K562 (cell line): ENCODE measurements around the gene NKX6-2. TPM values are rescaled to one million over a fixed set of nuclear protein-coding genes. Genes with fewer than 3 reads are reported as not detected.

Source experiments
- ATAC-seq: fragments of 200-7000 bp; cut with Tn5 transposase; 3 replicates; pipeline ENCODE4 v1.9.1; 2020; ENCODE audit warnings: moderate library complexity
- BruUV-seq: library from RNA; stranded (reverse); fragments of 400-500 nt; replicated peaks from 2 replicates; lab custom pipeline; 2021; lab: Mats Ljungman, UMichigan
- CTCF ChIA-PET: fragments of 300-600 bp; formaldehyde crosslinking; extraction: SDS; loops from one replicate; lab custom pipeline; 2021; ENCODE audit warnings: low intra/inter-chr PET ratio; lab: Yijun Ruan, JAX
- POLR2A ChIA-PET: fragments of 300-600, 350-650 bp; sonication (Branson Sonifier 250); formaldehyde crosslinking; extraction: SDS; loops from one replicate; lab custom pipeline; 2021; ENCODE audit warnings: antibody characterized with exemption, inconsistent platforms; lab: Yijun Ruan, JAX
- DNase-seq, 4 experiments: peaks; one replicate each; pipeline versions ENCODE4 v3.0.0 to v3.0.0-alpha.2; 2011 to 2018; ENCODE audit warnings: low spot score in 3 of 4, mixed read lengths in 3 of 4; ENCODE audit errors: extremely low read depth in 1 of 4
- FAIRE-seq: peaks from 2 replicates; lab custom pipeline; 2011; peaks lifted over from hg19 to GRCh38; lab: Jason Lieb, UNC
- H2AFZ ChIP-seq: 2 replicates; pipeline ENCODE4 v1.6.0; 2011; ENCODE audit warnings: low read depth, low read length, control low read depth, inconsistent platforms
- H3K27ac ChIP-seq: fragments of 200-600 bp; 3 replicates; pipeline ENCODE4 v1.8.0; 2011; ENCODE audit warnings: low read depth, mild to moderate bottlenecking, control low read depth, inconsistent platforms, low read length, moderate library complexity, mixed read lengths; ENCODE audit errors: extremely low read depth
- H3K27me3 ChIP-seq, 2 experiments: fragments of 300-600 bp in 1 of 2; 2 replicates in 1 of 2; 3 replicates in 1 of 2; pipeline versions ENCODE4 v1.6.0 to v1.8.0; 2011; ENCODE audit warnings: inconsistent platforms in 2 of 2, low read length in 2 of 2, mild to moderate bottlenecking in 1 of 2, mixed read lengths in 1 of 2, moderate library complexity in 1 of 2; ENCODE audit not compliant: control insufficient read depth in 2 of 2, insufficient read depth in 2 of 2
- H3K36me3 ChIP-seq: fragments of 300-600 bp; 3 replicates; pipeline ENCODE4 v1.8.0; 2011; ENCODE audit warnings: mild to moderate bottlenecking, low read length, inconsistent platforms; ENCODE audit not compliant: control insufficient read depth, insufficient read depth
- H3K4me1 ChIP-seq, 2 experiments: fragments of 200-600 bp in 1 of 2; replicated peaks in 1 of 2; 2 replicates in 1 of 2; 3 replicates in 1 of 2; pipeline versions ENCODE4 v1.5.1 to v1.8.0; 2011; ENCODE audit warnings: inconsistent platforms in 2 of 2, low read length in 2 of 2, mild to moderate bottlenecking in 1 of 2, mixed read lengths in 1 of 2, moderate library complexity in 1 of 2; ENCODE audit not compliant: control insufficient read depth in 2 of 2, insufficient read depth in 2 of 2
- H3K4me2 ChIP-seq: 2 replicates; pipeline ENCODE4 v1.6.1; 2011; ENCODE audit warnings: low read length, control low read depth, inconsistent platforms, mixed read lengths; ENCODE audit not compliant: insufficient read depth
- H3K4me3 ChIP-seq: fragments of 200-600 bp; sonication (generic), shearing (Covaris generic); 2 replicates; pipeline ENCODE4 v1.5.1; 2016; ENCODE audit warnings: control low read depth, inconsistent platforms
- H3K79me2 ChIP-seq: fragments of 200-600 bp; 3 replicates; pipeline ENCODE4 v1.8.0; 2011; ENCODE audit warnings: low read length, inconsistent platforms; ENCODE audit not compliant: control insufficient read depth, insufficient read depth
- H3K9ac ChIP-seq, 2 experiments: 2 replicates each; pipeline versions ENCODE4 v1.6.0 to v1.6.1; 2011; ENCODE audit warnings: low read depth in 2 of 2, low read length in 2 of 2, control low read depth in 1 of 2, inconsistent platforms in 1 of 2, mild to moderate bottlenecking in 1 of 2, mixed read lengths in 1 of 2; ENCODE audit not compliant: insufficient read depth in 1 of 2
- H3K9me1 ChIP-seq: one replicate; pipeline ENCODE4 v1.6.0; 2011; ENCODE audit warnings: inconsistent platforms, mild to moderate bottlenecking, low read length, moderate library complexity; ENCODE audit not compliant: control insufficient read depth, insufficient read depth
- H3K9me3 ChIP-seq: replicated peaks from 2 replicates; pipeline ENCODE4 v1.5.1; 2011; ENCODE audit warnings: low read depth, low read length, inconsistent platforms; ENCODE audit not compliant: control insufficient read depth, insufficient read depth
- H4K20me1 ChIP-seq: replicated peaks from 2 replicates; pipeline ENCODE4 v1.6.1; 2011; ENCODE audit warnings: low read length, inconsistent platforms, mixed read lengths; ENCODE audit not compliant: control insufficient read depth, insufficient read depth
- CHD1 ChIP-seq: fragments of 200-600 bp; sonication (generic); IDR thresholded peaks from one replicate; pipeline ENCODE4 v1.6.1; 2012; ENCODE audit warnings: mild to moderate bottlenecking, moderate library complexity, low read length, inconsistent platforms
- CREBBP ChIP-seq: IDR thresholded peaks from one replicate; pipeline ENCODE4 v1.6.1; 2012; ENCODE audit warnings: low read depth, mild to moderate bottlenecking, control low read depth, inconsistent platforms, low read length
- DACH1 ChIP-seq: fragments of 450-650 bp; IDR thresholded peaks from 2 replicates; pipeline ENCODE4 v1.6.1; 2018; ENCODE audit not compliant: partially characterized antibody
- HDAC3 ChIP-seq: fragments of 450-650 bp; IDR thresholded peaks from 2 replicates; pipeline ENCODE4 v1.6.1; 2018; ENCODE audit warnings: borderline replicate concordance, mild to moderate bottlenecking, moderate library complexity; ENCODE audit not compliant: partially characterized antibody
- KDM4B ChIP-seq, 2 experiments: fragments of 450-650 bp in 1 of 2; sonication (generic) in 1 of 2; IDR thresholded peaks; 2 replicates each; pipeline ENCODE4 v1.6.1; 2016 to 2017; ENCODE audit warnings: borderline replicate concordance in 2 of 2, antibody characterized with exemption in 1 of 2, low read depth in 1 of 2, mild to moderate bottlenecking in 1 of 2
- MXI1 ChIP-seq: IDR thresholded peaks from 2 replicates; pipeline ENCODE4 v1.6.1; 2011; ENCODE audit warnings: low read depth, mild to moderate bottlenecking, improper control_type of control experiment, low read length
- POLR2AphosphoS2 ChIP-seq: IDR thresholded peaks from 2 replicates; pipeline ENCODE4 v1.6.1; 2012; ENCODE audit warnings: low read length, improper control_type of control experiment
- whole genome bisulfite sequencing: fragments of 100-300 bp; shearing (Covaris generic); methylation state at CpG from one replicate; pipeline ENCODE4 v1.1.6; 2016; ENCODE audit warnings: low coverage, mixed read lengths; ENCODE audit not compliant: insufficient coverage; ENCODE audit errors: missing lambda C conversion rate; 5-methylcytosine and 5-hydroxymethylcytosine counted together
- in situ Hi-C: fragments of 300-500 bp; cut with MboI; formaldehyde crosslinking; loops from 4 replicates; pipeline ENCODE4 v1.15.0; 2018; ENCODE audit warnings: inconsistent platforms, mixed read lengths
- intact Hi-C: fragments of 100-400 bp; cut with micrococcal nuclease; formaldehyde crosslinking; loops from 2 replicates; pipeline ENCODE4 v1.14.2; 2022
- polyA plus RNA-seq, 8 experiments: library from polyadenylated mRNA; depleted of rRNA in 4 of 8; stranded (reverse) in 5 of 8; unstranded in 3 of 8; fragments of >200 nt; fragmentation: Nextera tagmentation in 2 of 8; fragmentation: Illumina TruSeq in 1 of 8; extraction: Ambion mirVana in 2 of 8; extraction: Trizol in 1 of 8; gene quantifications; 2 replicates each; pipeline versions ENCODE4 v1.2.1 to v1.2.3, GENCODE V29; 2011 to 2014; ENCODE audit warnings: inconsistent platforms in 1 of 8, missing spikeins in 1 of 8
- total RNA-seq, 7 experiments: library from RNA; depleted of rRNA in 6 of 7; stranded (reverse); fragments of >200 nt in 6 of 7; fragmentation: Illumina TruSeq in 2 of 7; extraction: Trizol in 2 of 7; gene quantifications; 2 replicates each; pipeline versions ENCODE4 v1.2.1 to v1.2.3, GENCODE V29; 2011 to 2021; ENCODE audit warnings: low replicate concordance in 1 of 7
- TF ChIP-seq, protein P1 (sequence below): fragments of 250-450 bp; sonication (Bioruptor Pico); IDR thresholded peaks from 2 replicates; pipeline ENCODE4 v1.8.0; 2021; ENCODE audit warnings: moderate library complexity, mild to moderate bottlenecking, inconsistent platforms

NKX6-2 gene
- total and polyA plus RNA-seq, 9 of the 15 experiments (the other 6 are each of a cell fraction or from before 2014, with no cell fraction given): 1.0 to 1.6 TPM; not detected in 7

DNA sequence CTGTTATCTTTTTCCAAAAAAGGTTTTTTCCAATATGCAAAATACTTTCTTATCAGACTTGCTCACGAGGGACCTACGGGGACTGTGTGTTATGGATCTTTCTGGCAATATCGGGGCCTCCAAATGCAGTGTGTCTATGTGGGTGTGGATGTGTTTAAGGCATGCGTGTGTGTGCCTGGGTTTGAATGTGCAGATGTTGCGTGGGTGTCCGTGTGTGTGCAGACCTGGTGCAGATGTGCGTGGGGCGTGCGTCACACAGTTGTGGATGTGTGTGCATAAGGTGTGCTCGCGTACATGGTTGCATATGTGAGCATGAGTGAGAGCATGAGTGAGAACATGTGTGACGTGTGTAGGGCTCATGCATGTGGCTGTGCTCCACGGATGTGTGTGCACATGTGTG lies 19.7 kb downstream of the NKX6-2 start:
- Histone ChIP-seq H3K4me2 (no peak overlapping the region), H3K9ac (no peak overlapping the region), H3K9me1 (no peaks in the 10 kb centered on the region), H3K36me3 (no peaks in the 10 kb centered on the region), H2AFZ (no peak overlapping the region), H3K79me2 (no peaks in the 10 kb centered on the region), H3K4me1 (no peaks in the 10 kb centered on the region), H4K20me1 (no peaks in the 10 kb centered on the region), H3K27ac (no peak overlapping the region), H3K27me3 (no peaks in the 10 kb centered on the region), H3K4me3 (no peak overlapping the region), H3K9me3 (no peaks in the 10 kb centered on the region)
- ChIA-PET CTCF (no interaction called here), POLR2A (no interaction called here)
- no peak for FAIRE-seq
- 74% methylated on average over 13 of the region's 13 CpGs for WGBS
- intact Hi-C loops: no loop called here
- in situ Hi-C loops: no loop called here
- no peak for ATAC-seq
- TF ChIP-seq DACH1 (no peak), CHD1 (no peak), HDAC3 (no peak), CREBBP (no peak), POLR2AphosphoS2 (no peak), KDM4B (IDR thresholded peaks at IDR 0.05; ENCODE audit: borderline replicate concordance in 2 of 2, low read depth in 1 of 2) (no peak), MXI1 (no peak)
- TF ChIP-seq, protein P1, sequence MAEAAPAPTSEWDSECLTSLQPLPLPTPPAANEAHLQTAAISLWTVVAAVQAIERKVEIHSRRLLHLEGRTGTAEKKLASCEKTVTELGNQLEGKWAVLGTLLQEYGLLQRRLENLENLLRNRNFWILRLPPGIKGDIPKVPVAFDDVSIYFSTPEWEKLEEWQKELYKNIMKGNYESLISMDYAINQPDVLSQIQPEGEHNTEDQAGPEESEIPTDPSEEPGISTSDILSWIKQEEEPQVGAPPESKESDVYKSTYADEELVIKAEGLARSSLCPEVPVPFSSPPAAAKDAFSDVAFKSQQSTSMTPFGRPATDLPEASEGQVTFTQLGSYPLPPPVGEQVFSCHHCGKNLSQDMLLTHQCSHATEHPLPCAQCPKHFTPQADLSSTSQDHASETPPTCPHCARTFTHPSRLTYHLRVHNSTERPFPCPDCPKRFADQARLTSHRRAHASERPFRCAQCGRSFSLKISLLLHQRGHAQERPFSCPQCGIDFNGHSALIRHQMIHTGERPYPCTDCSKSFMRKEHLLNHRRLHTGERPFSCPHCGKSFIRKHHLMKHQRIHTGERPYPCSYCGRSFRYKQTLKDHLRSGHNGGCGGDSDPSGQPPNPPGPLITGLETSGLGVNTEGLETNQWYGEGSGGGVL: no peak
- no peak for DNase-seq
- BruUV-seq: no TSS peak
